ENCODE data around the gene EGLN3. TPM values are rescaled to one million over a fixed set of nuclear protein-coding genes. Genes with fewer than 3 reads are reported as not detected.

EGLN3 gene
- total and polyA plus RNA-seq, 2 of the 13 experiments (the other 11 are each of a cell fraction or from before 2014, with no cell fraction given): 0.18 to 27.3 TPM

GRCh38 chr14:33987565-33988080, 36.7 kb upstream of the EGLN3 start (continued):
- no peak for TF ChIP-seq NFAT5 (CRISPR knock-in tag; IDR thresholded peaks at IDR 0.05)
- TF ChIP-seq GATAD1 (CRISPR knock-in tag; IDR thresholded peaks at IDR 0.05): no peak
- TF ChIP-seq HIC2 (CRISPR knock-in tag; IDR thresholded peaks at IDR 0.05; ENCODE audit: low read depth): no peak
- no peak for TF ChIP-seq MTF1 (CRISPR knock-in tag; IDR thresholded peaks at IDR 0.05)
- TF ChIP-seq ZBTB1 (CRISPR knock-in tag; IDR thresholded peaks at IDR 0.05; ENCODE audit: borderline replicate concordance): no peak
- TF ChIP-seq ZBTB46 (CRISPR knock-in tag; IDR thresholded peaks at IDR 0.05; ENCODE audit: borderline replicate concordance): no peak
- TF ChIP-seq MAFK (conservative IDR thresholded peaks at IDR 0.05 in 1 of 2, IDR thresholded peaks at IDR 0.05 in 1 of 2; ENCODE audit: low read length in 2 of 2): no peak
- TF ChIP-seq ATF5 (CRISPR knock-in tag; IDR thresholded peaks at IDR 0.05; ENCODE audit: low read depth): no peak
- TF ChIP-seq SMAD3 (CRISPR knock-in tag; IDR thresholded peaks at IDR 0.05): peak; percentile 78; the same call in 1 of the 2 replicates
- TF ChIP-seq MNT (IDR thresholded peaks at IDR 0.05): no peak
- no peak for TF ChIP-seq NRL (CRISPR knock-in tag; IDR thresholded peaks at IDR 0.05; ENCODE audit: borderline replicate concordance)
- TF ChIP-seq ZNF224 (CRISPR knock-in tag; IDR thresholded peaks at IDR 0.05): no peak
- TF ChIP-seq ZNF124 (CRISPR knock-in tag; IDR thresholded peaks at IDR 0.05): no peak
- TF ChIP-seq ZNF768 (CRISPR knock-in tag; IDR thresholded peaks at IDR 0.05): no peak
- TF ChIP-seq THAP9 (CRISPR knock-in tag; IDR thresholded peaks at IDR 0.05; ENCODE audit: borderline replicate concordance): no peak
